ENCODE data around the gene IL12RB2.
"Not testable (repeated sequence)": the region's sequence is repeated elsewhere in the genome, so short reads cannot be mapped to it uniquely, and the experiment has no call there.

IL12RB2 gene

DNA sequence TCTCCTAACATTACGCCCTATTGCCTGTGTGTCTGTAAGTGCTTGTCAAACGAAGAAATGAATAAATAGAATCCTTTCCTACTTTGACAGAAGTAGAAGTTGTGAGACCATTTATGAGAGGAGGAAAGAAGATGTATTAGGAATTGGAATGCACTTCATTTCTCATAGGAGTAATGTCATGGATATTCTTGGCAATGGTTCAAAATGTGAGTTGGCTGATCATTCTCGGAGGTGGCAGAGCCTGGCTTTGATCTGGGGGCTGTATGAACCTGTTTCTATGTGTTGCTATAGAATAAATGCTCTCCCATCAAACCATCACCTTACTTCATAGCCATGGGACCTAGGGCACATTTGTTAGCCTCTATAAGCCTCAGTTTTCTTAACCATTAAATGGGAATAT, 132.7 kb downstream of the IL12RB2 start:
- peak; percentile 43 for ATAC-seq
- TF ChIP-seq ARNTL (CRISPR knock-in tag; IDR thresholded peaks at IDR 0.05; ENCODE audit: borderline replicate concordance, low read depth): no peak
- TF ChIP-seq ZC3H10 (CRISPR knock-in tag; IDR thresholded peaks at IDR 0.05): no peak
- TF ChIP-seq, protein P1, sequence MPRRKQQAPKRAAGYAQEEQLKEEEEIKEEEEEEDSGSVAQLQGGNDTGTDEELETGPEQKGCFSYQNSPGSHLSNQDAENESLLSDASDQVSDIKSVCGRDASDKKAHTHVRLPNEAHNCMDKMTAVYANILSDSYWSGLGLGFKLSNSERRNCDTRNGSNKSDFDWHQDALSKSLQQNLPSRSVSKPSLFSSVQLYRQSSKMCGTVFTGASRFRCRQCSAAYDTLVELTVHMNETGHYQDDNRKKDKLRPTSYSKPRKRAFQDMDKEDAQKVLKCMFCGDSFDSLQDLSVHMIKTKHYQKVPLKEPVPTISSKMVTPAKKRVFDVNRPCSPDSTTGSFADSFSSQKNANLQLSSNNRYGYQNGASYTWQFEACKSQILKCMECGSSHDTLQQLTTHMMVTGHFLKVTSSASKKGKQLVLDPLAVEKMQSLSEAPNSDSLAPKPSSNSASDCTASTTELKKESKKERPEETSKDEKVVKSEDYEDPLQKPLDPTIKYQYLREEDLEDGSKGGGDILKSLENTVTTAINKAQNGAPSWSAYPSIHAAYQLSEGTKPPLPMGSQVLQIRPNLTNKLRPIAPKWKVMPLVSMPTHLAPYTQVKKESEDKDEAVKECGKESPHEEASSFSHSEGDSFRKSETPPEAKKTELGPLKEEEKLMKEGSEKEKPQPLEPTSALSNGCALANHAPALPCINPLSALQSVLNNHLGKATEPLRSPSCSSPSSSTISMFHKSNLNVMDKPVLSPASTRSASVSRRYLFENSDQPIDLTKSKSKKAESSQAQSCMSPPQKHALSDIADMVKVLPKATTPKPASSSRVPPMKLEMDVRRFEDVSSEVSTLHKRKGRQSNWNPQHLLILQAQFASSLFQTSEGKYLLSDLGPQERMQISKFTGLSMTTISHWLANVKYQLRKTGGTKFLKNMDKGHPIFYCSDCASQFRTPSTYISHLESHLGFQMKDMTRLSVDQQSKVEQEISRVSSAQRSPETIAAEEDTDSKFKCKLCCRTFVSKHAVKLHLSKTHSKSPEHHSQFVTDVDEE (CRISPR knock-in tag; IDR thresholded peaks at IDR 0.05): no peak
- TF ChIP-seq TOX (CRISPR knock-in tag; IDR thresholded peaks at IDR 0.05; ENCODE audit: borderline replicate concordance): no peak
- TF ChIP-seq, protein P2, sequence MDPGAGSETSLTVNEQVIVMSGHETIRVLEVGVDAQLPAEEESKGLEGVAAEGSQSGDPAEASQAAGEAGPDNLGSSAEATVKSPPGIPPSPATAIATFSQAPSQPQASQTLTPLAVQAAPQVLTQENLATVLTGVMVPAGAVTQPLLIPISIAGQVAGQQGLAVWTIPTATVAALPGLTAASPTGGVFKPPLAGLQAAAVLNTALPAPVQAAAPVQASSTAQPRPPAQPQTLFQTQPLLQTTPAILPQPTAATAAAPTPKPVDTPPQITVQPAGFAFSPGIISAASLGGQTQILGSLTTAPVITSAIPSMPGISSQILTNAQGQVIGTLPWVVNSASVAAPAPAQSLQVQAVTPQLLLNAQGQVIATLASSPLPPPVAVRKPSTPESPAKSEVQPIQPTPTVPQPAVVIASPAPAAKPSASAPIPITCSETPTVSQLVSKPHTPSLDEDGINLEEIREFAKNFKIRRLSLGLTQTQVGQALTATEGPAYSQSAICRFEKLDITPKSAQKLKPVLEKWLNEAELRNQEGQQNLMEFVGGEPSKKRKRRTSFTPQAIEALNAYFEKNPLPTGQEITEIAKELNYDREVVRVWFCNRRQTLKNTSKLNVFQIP (CRISPR knock-in tag; IDR thresholded peaks at IDR 0.05; ENCODE audit: borderline replicate concordance, low read depth): no peak
- no peak for TF ChIP-seq ZNF8 (CRISPR knock-in tag; IDR thresholded peaks at IDR 0.05)

DNA sequence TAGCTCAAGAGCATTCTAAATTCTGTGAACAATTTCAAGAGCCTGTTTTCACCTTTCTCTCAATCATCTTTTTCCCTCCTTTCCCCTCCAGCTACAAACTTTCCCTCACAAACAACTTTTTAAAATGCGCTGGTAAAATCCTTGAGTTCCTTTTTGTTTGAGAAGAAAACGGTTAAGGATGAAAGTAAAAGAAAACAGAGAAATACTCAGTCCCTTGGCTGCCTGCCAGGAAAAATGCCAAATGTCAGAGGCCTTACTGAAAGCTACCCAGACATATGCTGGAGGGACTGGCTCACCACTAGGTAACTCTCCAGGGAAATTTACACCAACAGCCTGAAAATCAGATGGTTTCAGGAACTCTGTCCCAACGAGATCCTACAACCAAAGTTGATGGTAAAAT, 133.5 kb downstream of the IL12RB2 start:
- peak; percentile 78 for ATAC-seq

DNA sequence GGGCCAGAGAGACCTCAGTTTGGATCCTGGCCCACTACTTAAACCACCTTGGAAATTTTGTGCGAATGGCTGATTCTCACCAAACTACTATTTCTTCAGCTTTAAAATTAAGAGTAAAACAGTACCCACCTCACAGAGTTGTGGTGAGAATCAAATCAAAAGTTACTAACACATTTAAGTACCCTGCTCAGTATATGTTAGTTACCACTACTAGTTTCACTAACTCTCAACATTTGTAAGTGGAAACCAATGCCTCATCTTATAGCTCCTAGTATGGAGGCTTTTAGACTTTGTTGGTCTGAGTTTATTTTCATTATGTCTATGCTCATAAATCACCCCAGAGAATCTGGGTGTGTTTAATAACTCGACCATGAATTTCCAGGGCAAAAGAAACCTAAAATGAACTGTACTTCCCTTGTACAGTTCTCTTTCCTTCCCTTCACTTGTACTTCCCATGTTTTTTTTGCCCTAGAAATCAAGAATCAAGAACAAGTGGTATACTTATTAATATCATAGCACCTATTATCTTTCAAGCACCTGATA, 134.1 kb downstream of the IL12RB2 start:
- ATAC-seq: peak; percentile 7; the same call in 2 of the 3 replicates
- TF ChIP-seq GLIS3 (CRISPR knock-in tag; IDR thresholded peaks at IDR 0.05) (no peak), PPARA (CRISPR knock-in tag; IDR thresholded peaks at IDR 0.05; ENCODE audit: borderline replicate concordance) (no peak), ARNTL (CRISPR knock-in tag; IDR thresholded peaks at IDR 0.05; ENCODE audit: borderline replicate concordance, low read depth) (no peak), ZC3H10 (CRISPR knock-in tag; IDR thresholded peaks at IDR 0.05) (no peak), ZNF565 (CRISPR knock-in tag; conservative IDR thresholded peaks at IDR 0.05; ENCODE audit: low read depth) (no peak), TOX (CRISPR knock-in tag; IDR thresholded peaks at IDR 0.05; ENCODE audit: borderline replicate concordance) (no peak), RARB (CRISPR knock-in tag; IDR thresholded peaks at IDR 0.05) (no peak), ISL1 (CRISPR knock-in tag; IDR thresholded peaks at IDR 0.05) (no peak)
- TF ChIP-seq, protein P3, sequence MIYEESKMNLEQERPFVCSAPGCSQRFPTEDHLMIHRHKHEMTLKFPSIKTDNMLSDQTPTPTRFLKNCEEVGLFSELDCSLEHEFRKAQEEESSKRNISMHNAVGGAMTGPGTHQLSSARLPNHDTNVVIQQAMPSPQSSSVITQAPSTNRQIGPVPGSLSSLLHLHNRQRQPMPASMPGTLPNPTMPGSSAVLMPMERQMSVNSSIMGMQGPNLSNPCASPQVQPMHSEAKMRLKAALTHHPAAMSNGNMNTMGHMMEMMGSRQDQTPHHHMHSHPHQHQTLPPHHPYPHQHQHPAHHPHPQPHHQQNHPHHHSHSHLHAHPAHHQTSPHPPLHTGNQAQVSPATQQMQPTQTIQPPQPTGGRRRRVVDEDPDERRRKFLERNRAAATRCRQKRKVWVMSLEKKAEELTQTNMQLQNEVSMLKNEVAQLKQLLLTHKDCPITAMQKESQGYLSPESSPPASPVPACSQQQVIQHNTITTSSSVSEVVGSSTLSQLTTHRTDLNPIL (CRISPR knock-in tag; IDR thresholded peaks at IDR 0.05; ENCODE audit: low read depth): no peak

More for the DNA sequence above, 133.5 kb downstream of the IL12RB2 start:
- TF ChIP-seq SNAI2 (CRISPR knock-in tag; IDR thresholded peaks at IDR 0.05) (no peak), ISL1 (CRISPR knock-in tag; IDR thresholded peaks at IDR 0.05) (no peak), BACH2 (CRISPR knock-in tag; IDR thresholded peaks at IDR 0.05; ENCODE audit: borderline replicate concordance) (no peak), ZNF8 (CRISPR knock-in tag; IDR thresholded peaks at IDR 0.05) (no peak), ARNTL (CRISPR knock-in tag; IDR thresholded peaks at IDR 0.05; ENCODE audit: borderline replicate concordance, low read depth) (no peak), PPARA (CRISPR knock-in tag; IDR thresholded peaks at IDR 0.05; ENCODE audit: borderline replicate concordance) (no peak), OSR1 (CRISPR knock-in tag; IDR thresholded peaks at IDR 0.05) (no peak), ZFP30 (CRISPR knock-in tag; IDR thresholded peaks at IDR 0.05) (no peak), TOX (CRISPR knock-in tag; IDR thresholded peaks at IDR 0.05; ENCODE audit: borderline replicate concordance) (no peak), TCF4 (CRISPR knock-in tag; IDR thresholded peaks at IDR 0.05; ENCODE audit: borderline replicate concordance) (no peak)

DNA sequence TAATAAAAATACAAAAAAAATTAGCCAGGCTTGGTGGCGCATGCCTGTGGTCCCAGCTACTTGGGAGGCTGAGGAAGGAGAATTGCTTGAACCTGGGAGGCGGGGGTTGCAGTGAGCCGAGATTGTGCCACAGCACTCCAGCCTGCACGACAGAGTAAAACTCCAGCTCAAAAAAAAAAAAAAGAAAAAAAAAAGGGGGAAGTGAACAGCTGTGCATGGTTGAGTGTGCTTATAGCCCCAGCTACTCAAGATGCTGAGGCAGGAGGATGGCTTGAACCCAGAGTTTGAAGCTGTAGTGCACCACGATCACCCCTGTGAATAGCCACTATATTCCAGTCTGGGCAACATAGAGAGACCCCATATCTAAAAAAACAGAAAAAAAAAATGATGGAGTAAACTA, 138.3 kb downstream of the IL12RB2 start:
- ATAC-seq: not testable (repeated sequence)

Measured in SK-N-SH treated with all-trans-retinoic acid at 6 μM for 48 hours (cell line).